Lower leg skin (tissue), 4 donors: ENCODE data around the gene CABP2. TPM values are rescaled to one million over a fixed set of nuclear protein-coding genes. Genes with fewer than 3 reads are reported as not detected.
"Not testable (repeated sequence)": the region's sequence is repeated elsewhere in the genome, so short reads cannot be mapped to it uniquely, and the experiment has no call there.

Source experiments
- DNase-seq, 2 donors: peaks; one replicate each; pipeline ENCODE4 v3.0.0-alpha.2; 2019; ENCODE audit warnings: low spot score in 2 of 2
- H3K4me3 ChIP-seq: fragments of 200-600 bp; sonication (generic); 2 replicates; pipeline ENCODE4 v1.5.1; 2017; ENCODE audit warnings: mild to moderate bottlenecking, low read depth; ENCODE audit not compliant: poor library complexity, severe bottlenecking
- CTCF ChIP-seq, 3 donors: fragments of 450-650 bp; IDR thresholded peaks; one replicate each; pipeline ENCODE4 v1.5.1; 2016; ENCODE audit warnings: antibody characterized with exemption in 3 of 3, mild to moderate bottlenecking in 3 of 3, moderate library complexity in 2 of 3
- POLR2A ChIP-seq, 2 donors: fragments of 450-650 bp; IDR thresholded peaks; one replicate each; pipeline ENCODE4 v1.6.1; 2016 to 2017; ENCODE audit warnings: antibody characterized with exemption in 2 of 2, mild to moderate bottlenecking in 1 of 2, moderate library complexity in 1 of 2
- WGBS, 2 donors: methylation state at CpG; one replicate each; pipeline ENCODE4 v1.1.5; 2018; 5-methylcytosine and 5-hydroxymethylcytosine counted together
- intact Hi-C: fragments of 100-400 bp; cut with DNase I; formaldehyde crosslinking; loops from one replicate; pipeline ENCODE4 v1.15.0; 2023; ENCODE audit warnings: low total_unique reads
- total RNA-seq, 4 donors: library from RNA; depleted of rRNA; stranded (reverse); fragments of >200 nt; gene quantifications; one replicate each; pipeline ENCODE4 v1.1.0, GENCODE V29; 2016

The CABP2 gene
- total RNA-seq, 4 donors from 2014 or later = not detected

DNA sequence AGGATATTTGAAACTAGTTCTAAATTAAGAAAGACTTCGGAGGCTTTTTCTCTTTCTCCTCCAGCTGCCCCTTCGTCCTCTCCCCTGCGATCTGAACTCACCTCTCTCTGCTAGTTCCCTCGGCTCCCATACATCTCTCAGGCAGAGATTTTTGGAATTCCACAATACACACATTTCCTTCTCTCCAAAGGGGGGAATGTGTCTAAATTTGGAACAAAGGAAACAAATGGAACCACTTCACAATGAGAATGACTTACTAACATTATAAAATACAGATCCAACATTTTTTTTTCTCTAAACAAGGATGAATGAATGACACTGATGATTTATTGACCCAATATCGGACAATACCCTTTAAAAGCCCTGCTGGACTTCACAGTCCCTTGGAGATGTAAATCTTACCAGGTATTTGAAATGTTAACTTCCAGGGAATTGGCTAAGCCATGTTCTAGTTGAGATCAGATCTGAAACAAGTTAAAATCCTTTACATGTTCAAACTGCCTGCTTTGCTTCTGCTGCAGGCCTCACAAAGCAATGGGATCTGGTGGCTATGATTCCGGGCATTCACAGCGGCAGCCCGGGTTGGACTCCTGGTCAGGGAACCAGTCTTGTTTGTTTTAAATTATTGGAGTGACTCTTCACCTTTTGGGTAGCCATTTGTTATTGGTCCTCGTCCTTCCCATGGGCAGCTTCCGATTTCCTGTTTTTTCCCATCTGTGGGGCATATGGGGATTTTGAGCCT, 39.9 kb upstream of the CABP2 start:
- 72 to 75% methylated on average over 10 of the region's 10 CpGs for WGBS, 2 donors
- TF ChIP-seq CTCF (IDR thresholded peaks at IDR 0.05) (no peak), POLR2A (IDR thresholded peaks at IDR 0.05) (no peak)
- no peak for DNase-seq
- H3K4me3 ChIP-seq = no peak overlapping the region
- intact Hi-C loops = no loop called here

- DNase-seq = no peak
- TF ChIP-seq CTCF (IDR thresholded peaks at IDR 0.05) = no peak
- no peak for TF ChIP-seq POLR2A (IDR thresholded peaks at IDR 0.05)
- H3K4me3 ChIP-seq = no peak overlapping the region
- intact Hi-C loops = no loop called here
- 77 to 81% methylated on average over 10 of the region's 10 CpGs for WGBS, 2 donors
Observed at GRCh38 chr11:67561971-67562619, 38.8 kb upstream of the CABP2 start.

DNA sequence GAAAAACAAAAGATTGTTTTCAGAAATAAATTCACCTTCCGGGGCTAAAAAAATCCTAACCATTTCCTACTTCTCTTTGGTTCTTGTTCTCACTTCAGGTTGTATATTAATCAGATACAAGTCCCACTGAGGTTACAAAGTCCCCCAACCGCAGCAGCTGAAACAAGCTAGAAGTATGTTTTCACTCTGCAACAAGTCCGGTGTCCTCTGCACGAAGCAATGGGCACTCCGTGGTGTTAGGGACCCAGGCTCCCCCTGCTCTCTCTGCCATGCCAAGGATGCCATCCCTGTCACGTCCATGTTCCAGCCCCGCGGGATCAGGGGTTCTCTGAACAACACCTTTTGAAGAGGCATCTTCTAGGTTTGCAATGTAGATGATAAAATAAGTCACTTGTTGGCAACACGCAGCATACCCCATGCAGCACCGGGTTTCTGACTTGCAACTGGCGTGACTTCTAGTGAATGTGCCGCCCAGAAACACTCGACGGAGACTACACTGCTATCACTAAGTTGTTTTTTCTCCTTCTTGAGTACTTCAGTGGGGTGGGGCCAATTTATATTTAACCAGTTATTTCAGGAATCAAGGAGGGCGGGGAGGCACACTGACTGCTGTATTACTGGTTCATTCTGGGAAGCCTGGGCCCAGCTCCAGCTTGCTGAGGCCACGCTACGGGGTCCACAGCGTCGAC, 35.0 kb upstream of the CABP2 start:
- H3K4me3 ChIP-seq = no peak overlapping the region
- 46 to 53% methylated on average over 19 of the region's 19 CpGs for WGBS, 2 donors
- TF ChIP-seq POLR2A (IDR thresholded peaks at IDR 0.05) (no peak), CTCF (IDR thresholded peaks at IDR 0.05) (no peak)
- intact Hi-C loops = no loop called here
- no peak for DNase-seq

GRCh38 chr11:67556244-67556643, 33.0 kb upstream of the CABP2 start:
- intact Hi-C loops = loop anchor here (1.0 kb wide), 1 partner anchor 9 kb away; no protein-coding TSS in a partner anchor
- WGBS, 2 donors = 66 to 68% methylated on average over 3 of the region's 3 CpGs

DNA sequence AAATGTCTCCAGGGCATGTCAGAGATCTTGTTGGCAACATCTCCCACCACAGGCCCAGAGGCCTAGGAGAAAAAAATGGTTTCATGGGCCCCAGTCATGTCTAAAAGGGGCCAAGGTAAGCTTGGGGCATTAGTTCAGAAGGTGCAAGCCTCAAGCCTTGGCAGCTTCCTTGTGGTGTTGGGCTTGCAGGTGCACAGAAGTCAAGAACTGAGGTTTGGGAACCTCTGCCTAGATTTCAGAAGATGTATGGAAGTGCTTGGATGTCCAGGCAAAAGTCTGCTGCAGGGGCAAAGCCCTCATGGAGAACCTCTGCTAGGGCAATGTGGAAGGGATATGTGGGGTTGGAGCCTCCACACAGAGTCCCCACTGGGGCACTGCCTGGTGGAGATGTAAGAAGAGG, 28.5 kb upstream of the CABP2 start:
- DNase-seq, H3K4me3 ChIP-seq, intact Hi-C loops: not testable (repeated sequence)

More at GRCh38 chr11:67556244-67556643, 33.0 kb upstream of the CABP2 start:
- TF ChIP-seq CTCF (IDR thresholded peaks at IDR 0.05) (no peak), POLR2A (IDR thresholded peaks at IDR 0.05) (no peak)
- no peak for DNase-seq
- no peak overlapping the region for H3K4me3 ChIP-seq

DNA sequence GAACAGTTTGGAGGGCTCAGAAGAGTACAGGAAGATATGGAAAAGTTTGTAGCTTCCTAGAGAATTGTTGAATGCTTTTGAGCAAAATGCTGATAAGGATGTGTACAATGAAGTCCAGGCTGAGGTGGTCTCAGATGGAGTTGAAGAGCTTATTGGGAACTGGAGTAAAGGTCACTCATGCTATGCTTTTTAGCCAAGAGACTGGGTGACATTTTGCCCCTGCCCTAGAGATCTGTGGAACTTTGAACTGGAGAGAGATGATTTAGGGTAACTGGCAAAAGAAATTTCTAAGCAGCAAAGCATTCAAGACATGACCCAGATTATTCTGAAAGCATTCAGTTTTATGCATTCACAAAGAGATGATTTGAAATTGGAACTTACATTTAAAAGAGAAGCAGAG, 27.9 kb upstream of the CABP2 start:
- intact Hi-C loops = no loop called here
- TF ChIP-seq CTCF (IDR thresholded peaks at IDR 0.05) = no peak
- TF ChIP-seq POLR2A (IDR thresholded peaks at IDR 0.05) = no peak
- H3K4me3 ChIP-seq = no peak overlapping the region

More for the DNA sequence above, 27.9 kb upstream of the CABP2 start:
- no peak for DNase-seq
